Superior temporal gyrus (tissue), 1 donor: ENCODE results near the gene PKMYT1.
"Not testable (repeated sequence)": the region's sequence is repeated elsewhere in the genome, so short reads cannot be mapped to it uniquely, and the experiment has no call there.

Experiments used
- DNase-seq: peaks from one replicate; pipeline ENCODE4 v3.0.0-alpha.2; 2016; ENCODE audit errors: extremely low spot score

Gene PKMYT1

DNA sequence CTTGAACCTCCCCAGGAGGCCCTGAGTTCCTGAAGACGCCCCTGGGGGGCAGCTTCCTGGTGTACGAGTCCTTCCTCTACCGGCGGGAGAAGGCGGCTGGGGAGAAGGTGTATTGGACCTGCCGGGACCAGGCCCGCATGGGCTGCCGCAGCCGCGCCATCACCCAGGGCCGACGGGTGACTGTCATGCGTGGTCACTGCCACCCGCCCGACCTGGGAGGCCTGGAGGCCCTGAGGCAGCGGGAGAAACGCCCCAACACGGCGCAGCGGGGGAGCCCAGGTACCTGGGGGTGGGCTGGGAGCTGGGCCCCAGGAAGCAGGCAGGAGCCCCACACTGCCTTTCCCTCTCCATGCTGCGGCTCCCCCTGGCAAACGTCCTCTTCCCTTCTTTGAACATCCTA lies 46.5 kb downstream of the PKMYT1 start:
- DNase-seq = no peak

DNA sequence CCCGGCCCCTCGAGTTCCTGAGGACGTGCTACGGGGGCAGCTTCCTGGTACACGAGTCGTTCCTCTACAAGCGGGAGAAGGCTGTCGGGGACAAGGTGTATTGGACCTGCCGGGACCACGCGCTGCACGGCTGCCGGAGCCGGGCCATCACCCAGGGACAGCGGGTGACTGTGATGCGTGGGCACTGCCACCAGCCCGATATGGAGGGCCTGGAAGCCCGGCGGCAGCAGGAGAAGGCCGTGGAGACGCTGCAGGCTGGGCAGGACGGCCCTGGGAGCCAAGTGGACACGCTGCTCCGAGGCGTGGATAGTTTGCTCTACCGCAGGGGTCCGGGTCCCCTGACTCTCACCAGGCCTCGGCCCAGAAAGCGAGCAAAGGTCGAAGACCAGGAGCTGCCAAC lies 47.1 kb downstream of the PKMYT1 start:
- no peak for DNase-seq

DNA sequence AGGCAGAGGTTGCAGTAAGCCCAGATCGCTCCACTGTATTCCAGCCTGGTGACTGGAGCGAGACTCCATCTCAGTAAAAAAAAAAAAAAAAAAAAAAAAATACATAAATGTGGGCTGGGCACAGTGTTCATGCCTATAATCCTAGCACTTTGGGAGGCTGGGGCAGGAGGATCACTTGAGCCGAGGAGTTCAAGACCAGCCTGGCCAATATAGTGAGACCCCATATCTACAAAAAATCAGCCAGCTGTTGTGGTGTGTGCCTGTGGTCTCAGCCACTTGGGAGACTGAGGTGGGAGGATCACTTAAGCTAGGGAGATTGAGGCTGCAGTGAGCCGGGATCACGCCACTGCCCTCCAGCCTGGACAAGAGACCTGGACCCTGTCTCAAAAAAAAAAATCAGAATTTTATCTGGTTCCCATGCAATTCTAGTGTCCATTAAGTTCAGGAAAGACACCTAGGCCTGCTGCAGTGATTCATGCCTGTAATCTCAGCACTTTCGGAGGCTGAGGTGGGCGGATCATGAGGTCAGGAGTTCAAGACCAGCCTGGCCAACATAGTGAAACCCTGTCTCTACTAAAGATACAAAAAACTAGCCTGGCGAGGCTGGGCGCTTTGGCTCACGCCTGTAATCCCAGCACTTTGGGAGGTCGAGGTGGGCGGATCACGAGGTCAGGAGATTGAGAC lies 48.9 kb downstream of the PKMYT1 start:
- DNase-seq = not testable (repeated sequence)

DNA sequence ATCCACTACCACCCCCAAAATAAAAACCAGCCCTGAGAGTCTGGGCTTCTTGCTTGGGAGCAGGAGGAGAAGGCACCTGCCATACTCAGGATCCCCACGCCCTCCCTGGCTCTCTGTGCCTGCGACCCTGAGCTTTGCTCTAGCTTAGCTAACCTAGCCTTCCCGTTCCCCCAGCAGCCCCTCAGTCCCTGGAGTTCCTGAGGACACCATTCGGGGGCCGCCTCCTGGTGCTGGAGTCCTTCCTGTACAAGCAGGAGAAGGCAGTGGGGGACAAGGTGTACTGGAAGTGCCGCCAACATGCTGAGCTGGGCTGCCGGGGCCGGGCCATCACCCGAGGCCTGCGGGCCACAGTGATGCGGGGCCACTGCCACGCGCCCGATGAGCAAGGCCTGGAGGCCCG lies 50.0 kb downstream of the PKMYT1 start:
- DNase-seq = no peak

DNA sequence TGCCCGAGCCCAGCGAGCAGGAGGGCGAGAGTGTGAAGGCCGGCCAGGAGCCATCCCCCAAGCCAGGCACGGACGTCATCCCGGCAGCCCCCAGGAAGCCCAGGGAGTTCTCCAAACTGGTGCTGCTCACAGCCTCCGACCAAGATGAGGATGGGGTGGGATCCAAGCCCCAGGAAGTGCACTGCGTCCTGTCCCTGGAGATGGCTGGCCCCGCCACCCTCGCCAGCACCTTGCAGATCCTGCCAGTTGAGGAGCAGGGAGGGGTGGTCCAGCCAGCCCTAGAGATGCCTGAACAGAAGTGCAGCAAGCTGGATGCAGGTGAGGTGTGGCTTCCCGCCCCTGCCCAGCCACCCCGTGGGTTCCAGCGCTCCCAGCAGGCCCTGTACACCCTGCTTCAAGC lies 50.6 kb downstream of the PKMYT1 start:
- DNase-seq = no peak

DNA sequence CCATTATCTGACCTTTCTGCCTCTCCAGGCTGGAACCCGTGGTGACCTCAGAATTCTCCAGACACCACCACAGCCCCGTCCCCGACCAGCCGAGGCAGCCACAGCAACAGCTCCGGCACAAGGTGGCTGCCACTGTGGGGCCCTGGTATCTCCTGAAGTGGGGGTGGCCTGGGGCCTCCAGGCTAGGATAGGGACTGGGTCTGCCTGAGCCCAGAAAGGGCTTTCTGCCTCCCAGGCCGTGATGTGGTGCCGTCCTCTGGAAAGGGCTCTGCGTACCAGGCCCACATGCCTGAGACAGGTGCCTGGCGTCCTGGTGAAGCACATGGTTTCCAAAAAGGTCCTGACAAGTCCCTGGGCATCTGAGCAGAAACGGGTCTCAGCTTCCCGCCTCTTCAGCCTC lies 51.5 kb downstream of the PKMYT1 start:
- no peak for DNase-seq

DNA sequence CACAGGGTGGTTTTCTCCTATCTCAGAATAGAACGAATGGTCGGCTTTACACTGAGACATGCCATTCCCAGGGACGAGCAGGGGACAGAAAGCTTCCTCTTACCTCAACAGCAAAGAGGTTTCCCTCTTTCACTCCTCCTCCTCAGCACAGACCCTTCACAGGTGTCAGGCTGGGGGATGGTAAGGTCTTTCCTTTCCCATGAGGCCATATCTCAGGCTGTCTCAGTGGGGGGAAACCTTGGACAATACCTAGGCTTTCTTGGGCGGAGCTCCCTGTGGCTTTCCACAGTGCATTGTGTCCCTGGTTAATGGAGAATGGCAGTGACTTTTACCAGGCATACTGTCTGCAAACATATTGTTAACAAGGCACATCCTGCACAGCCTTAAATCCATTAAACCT lies 52.1 kb downstream of the PKMYT1 start:
- not testable (repeated sequence) for DNase-seq

DNA sequence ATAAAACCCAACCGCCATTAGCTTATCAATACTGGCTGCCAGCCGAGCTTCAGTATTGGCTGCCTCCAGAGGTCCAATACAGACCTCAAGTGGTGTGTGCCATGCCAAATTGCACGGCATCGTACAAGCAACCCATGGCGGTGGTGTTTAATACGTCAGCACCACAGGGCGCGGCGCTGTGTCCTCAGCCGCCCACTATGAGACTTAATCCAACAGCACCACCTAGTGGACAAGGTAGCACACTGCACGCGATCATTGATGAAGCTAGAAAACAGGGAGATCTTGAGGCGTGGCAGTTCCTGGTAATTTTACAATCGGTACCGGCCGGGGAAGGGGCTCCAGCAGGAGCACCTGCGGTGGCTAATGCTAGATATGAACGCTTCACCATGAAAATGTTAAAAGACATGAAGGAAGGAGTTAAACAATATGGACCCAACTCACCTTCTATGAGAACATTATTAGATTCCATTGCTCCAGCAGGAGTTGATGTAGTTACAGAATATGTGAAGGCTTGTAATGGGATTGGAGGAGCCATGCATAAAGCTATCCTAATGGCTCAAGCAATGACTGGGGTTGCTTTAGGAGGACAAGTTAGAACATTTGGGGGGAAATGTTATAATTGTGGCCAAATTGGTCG lies 53.1 kb downstream of the PKMYT1 start:
- DNase-seq = peak; percentile 96

DNA sequence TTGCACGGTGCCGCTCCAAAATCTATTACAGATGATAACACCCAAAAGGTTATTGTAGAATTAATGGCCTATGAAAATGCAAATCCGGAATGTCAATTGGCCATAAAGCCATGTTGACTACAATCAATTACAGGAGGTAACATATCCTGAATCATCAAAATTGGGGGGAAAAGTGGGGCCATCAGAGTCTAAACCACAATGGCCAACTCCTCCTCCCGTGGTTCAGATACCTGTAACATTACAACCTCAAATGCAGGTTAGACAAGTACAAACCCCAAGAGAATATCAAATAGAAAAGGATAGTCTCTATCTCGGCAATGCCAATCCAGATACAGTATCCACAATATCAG lies 53.6 kb downstream of the PKMYT1 start:
- no peak for DNase-seq

DNA sequence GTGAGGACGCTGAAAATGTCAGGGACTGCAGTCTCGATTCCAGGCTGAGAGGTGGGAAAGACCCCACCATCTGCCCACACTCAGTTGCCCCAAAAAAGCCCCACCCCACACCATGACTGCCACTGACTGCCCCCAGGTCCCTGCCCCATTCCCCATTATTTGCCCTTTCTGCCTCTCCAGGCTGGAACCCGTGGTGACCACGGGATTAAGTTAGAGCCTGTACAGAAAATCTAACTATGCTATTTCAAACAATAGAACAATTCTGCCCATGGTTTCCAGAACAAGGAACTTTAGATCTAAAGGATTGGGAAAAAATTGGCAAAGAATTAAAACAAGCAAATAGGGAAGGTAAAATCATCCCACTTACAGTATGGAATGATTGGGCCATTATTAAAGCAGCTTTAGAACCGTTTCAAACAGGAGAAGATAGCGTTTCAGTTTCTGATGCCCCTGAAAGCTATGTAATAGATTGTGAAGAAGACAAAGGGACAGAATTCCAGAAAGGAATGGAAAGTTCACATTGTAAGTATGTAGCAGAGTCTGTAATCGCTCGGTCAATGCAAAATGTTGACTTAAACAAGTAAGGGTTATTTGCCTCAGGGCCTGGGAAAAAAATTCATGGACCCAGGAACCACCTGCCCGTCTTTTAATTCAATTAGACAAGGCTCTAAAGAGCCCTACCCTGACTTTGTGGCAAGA lies 54.1 kb downstream of the PKMYT1 start:
- peak; percentile 22 for DNase-seq

DNA sequence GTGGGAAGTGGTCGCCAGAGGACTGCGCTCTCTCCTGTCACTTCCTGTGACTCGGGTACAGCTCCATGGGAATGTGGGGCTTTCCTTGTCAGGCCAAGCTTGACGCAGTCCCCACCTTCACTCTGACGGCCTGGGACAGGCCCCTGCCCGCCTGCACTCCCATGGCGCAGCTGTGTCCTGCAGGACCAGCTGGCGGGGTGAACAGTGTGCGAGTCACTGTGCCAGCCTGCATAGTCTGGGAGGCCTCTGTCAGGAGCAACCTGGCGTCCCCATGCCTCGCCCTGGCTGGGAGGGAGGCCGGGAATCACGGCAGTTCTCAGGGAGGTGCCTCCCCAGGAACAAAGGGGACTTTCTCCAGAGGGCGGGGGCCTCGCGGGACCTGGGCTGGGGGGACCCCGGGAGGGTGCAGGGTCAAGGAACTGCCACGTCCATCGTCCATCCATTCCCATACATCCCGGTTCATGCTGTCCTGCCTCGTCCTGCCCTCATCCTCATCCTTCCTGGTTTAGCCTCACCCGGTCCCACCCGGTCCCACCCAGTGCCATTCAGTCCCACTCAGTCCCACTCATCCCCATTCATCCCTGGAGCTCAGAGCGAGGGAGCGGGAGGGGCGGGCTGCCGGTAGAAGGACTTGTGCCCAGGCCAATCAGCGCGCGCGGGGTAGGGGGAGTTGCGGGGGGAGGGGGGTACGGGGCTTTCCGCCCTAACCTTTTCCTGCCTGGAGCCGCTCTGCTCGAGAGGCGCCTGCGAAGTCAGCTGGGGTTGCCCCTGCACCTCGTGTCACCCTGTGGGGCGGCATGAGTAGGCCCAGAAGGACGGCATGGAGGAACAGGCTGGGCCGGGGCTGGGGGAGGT lies 55.1 kb downstream of the PKMYT1 start:
- no peak for DNase-seq

DNA sequence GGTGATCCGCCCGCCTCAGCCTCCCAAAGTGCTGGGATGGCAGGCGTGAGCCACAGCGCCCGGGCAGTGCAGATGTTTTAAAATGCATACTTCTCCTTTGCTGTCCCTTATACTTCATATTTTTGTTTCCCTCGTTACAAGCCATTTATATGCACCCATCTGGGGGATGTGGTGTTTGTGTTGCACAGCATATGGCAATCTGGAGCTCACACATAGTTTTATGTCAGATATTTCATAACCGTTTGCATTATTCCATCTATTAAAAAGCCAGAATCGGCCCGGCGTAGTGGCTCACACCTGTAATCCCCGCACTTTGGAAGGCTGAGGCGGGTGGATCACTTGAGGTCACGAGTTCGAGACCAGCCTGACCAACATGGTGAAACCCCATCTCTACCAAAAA lies 56.8 kb downstream of the PKMYT1 start:
- no peak for DNase-seq
